GM12878 (cell line): ENCODE measurements around the gene ZNF106.

Source experiments
- PAX5 ChIP-seq: IDR thresholded peaks from 2 replicates; pipeline ENCODE4 v1.6.1; 2011; ENCODE audit warnings: low read depth, low read length, borderline replicate concordance
- POLR2A ChIP-seq: IDR thresholded peaks from 2 replicates; pipeline ENCODE4 v1.6.1; 2011; ENCODE audit warnings: low read depth, mild to moderate bottlenecking, low read length
- TF ChIP-seq, protein P1 (sequence below), 3 experiments: IDR thresholded peaks in 2 of 3; conservative IDR thresholded peaks in 1 of 3; 2 replicates each; pipeline ENCODE4 v1.5.1; 2011; ENCODE audit warnings: low read depth in 3 of 3, low read length in 3 of 3, mild to moderate bottlenecking in 3 of 3, control low read depth in 2 of 3, moderate library complexity in 2 of 3, inconsistent platforms in 1 of 3, mixed read lengths in 1 of 3; ENCODE audit not compliant: control insufficient read depth in 2 of 3, insufficient read depth in 1 of 3; ENCODE audit errors: extremely low read depth in 1 of 3

- TF ChIP-seq, protein P1, sequence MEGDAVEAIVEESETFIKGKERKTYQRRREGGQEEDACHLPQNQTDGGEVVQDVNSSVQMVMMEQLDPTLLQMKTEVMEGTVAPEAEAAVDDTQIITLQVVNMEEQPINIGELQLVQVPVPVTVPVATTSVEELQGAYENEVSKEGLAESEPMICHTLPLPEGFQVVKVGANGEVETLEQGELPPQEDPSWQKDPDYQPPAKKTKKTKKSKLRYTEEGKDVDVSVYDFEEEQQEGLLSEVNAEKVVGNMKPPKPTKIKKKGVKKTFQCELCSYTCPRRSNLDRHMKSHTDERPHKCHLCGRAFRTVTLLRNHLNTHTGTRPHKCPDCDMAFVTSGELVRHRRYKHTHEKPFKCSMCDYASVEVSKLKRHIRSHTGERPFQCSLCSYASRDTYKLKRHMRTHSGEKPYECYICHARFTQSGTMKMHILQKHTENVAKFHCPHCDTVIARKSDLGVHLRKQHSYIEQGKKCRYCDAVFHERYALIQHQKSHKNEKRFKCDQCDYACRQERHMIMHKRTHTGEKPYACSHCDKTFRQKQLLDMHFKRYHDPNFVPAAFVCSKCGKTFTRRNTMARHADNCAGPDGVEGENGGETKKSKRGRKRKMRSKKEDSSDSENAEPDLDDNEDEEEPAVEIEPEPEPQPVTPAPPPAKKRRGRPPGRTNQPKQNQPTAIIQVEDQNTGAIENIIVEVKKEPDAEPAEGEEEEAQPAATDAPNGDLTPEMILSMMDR (IDR thresholded peaks at IDR 0.05 in 2 of 3, conservative IDR thresholded peaks at IDR 0.05 in 1 of 3; ENCODE audit: control insufficient read depth in 2 of 3, extremely low read depth in 1 of 3, insufficient read depth in 1 of 3, low read depth in 3 of 3, low read length in 3 of 3) = no peak
- no peak for TF ChIP-seq POLR2A
- no peak for TF ChIP-seq PAX5
These were observed 87.6 kb downstream of the ZNF106 start for GRCh38 chr15:42403389-42403788.
